ENCODE data around the gene TEX35. TPM values are rescaled to one million over a fixed set of nuclear protein-coding genes. Genes with fewer than 3 reads are reported as not detected.

The TEX35 gene
- total RNA-seq, 4 donors from 2014 or later, result not detected

DNA sequence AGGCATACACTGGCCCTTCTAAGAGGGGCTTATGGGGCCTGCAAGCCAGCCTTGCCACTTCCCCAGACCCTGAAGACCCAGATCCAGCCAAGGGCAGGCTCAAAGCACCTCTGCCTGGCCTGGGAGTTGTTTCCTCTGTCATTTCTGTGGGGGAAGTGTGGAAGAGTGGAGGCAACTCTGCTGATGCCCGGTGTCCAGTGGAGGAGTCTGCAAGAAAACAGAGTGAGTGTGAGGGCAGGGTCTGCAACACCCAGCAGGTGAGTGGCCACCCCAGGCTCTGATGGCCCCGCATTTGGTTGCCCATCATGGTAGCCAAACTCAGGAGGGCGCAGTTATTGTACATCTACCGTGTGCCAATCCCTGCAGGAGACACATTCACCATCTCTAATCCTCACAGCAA lies 24.5 kb upstream of the TEX35 start:
- no peak overlapping the region for H3K27ac ChIP-seq
- ATAC-seq, result no peak
- H3K27me3 ChIP-seq, result peaks cover 23% of the 10 kb centered on the region
- H3K4me1 ChIP-seq, result peaks cover 0 to 12% (median 0%) of the 10 kb centered on the region in 3 donors
- no peaks in the 10 kb centered on the region for H3K36me3 ChIP-seq
- H3K9me3 ChIP-seq, result no peaks in the 10 kb centered on the region
- 100% methylated on average over 2 of the region's 4 CpGs; no CpG with 5 or more reads in 1 of the 2 donors for WGBS, 2 donors (ENCODE audit: low coverage in 1 of 2)
- no peak overlapping the region for H3K4me3 ChIP-seq
- TF ChIP-seq CTCF (IDR thresholded peaks at IDR 0.05), result no peak
- TF ChIP-seq EP300 (IDR thresholded peaks at IDR 0.05), result no peak
- TF ChIP-seq POLR2AphosphoS5 (IDR thresholded peaks at IDR 0.05), result no peak
- no peak for TF ChIP-seq POLR2A (IDR thresholded peaks at IDR 0.05)

GRCh38 chr1:178489399-178489798 lies 23.5 kb upstream of the TEX35 start:
- Histone ChIP-seq H3K27ac (no peak overlapping the region), H3K9me3 (no peaks in the 10 kb centered on the region), H3K4me1 (peaks cover 0 to 12% (median 0%) of the 10 kb centered on the region in 3 donors), H3K27me3 (peaks cover 23% of the 10 kb centered on the region), H3K36me3 (no peaks in the 10 kb centered on the region), H3K4me3 (no peak overlapping the region)
- TF ChIP-seq POLR2AphosphoS5 (IDR thresholded peaks at IDR 0.05) (no peak), POLR2A (IDR thresholded peaks at IDR 0.05) (no peak), EP300 (IDR thresholded peaks at IDR 0.05) (no peak), CTCF (IDR thresholded peaks at IDR 0.05) (no peak)
- no peak for ATAC-seq
- WGBS, 2 donors (ENCODE audit: low coverage in 1 of 2), result 90 to 100% methylated on average over 3 to 4 of the region's 4 CpGs

DNA sequence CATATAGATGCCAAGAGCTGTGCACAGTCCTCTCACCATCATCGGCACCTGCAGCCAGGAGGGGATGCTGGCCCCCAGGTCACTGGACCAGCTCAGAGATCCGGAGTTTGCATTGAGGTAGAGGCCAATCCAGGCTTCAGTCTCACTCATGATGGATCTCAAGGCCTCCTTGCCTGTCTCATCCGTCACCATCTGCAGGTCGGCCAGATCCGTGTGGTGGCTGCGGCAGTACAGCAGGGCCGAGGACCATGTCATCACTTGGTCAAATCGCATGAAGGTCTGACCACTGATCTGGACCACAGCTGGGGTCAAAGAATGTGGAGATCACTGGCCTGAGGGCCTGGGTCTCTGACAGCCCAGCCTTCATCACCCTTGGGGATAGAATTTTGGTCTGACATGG lies 22.8 kb upstream of the TEX35 start:
- Histone ChIP-seq H3K4me1 (peaks cover 0 to 12% (median 0%) of the 10 kb centered on the region in 3 donors), H3K36me3 (no peaks in the 10 kb centered on the region), H3K27ac (no peak overlapping the region), H3K4me3 (no peak overlapping the region), H3K9me3 (no peaks in the 10 kb centered on the region), H3K27me3 (peaks cover 23% of the 10 kb centered on the region)
- no peak for ATAC-seq
- no peak for TF ChIP-seq POLR2AphosphoS5 (IDR thresholded peaks at IDR 0.05)
- no peak for TF ChIP-seq EP300 (IDR thresholded peaks at IDR 0.05)
- no peak for TF ChIP-seq POLR2A (IDR thresholded peaks at IDR 0.05)
- no peak for TF ChIP-seq CTCF (IDR thresholded peaks at IDR 0.05)
- WGBS, 2 donors (ENCODE audit: low coverage in 1 of 2), result 92% methylated on average over 2 of the region's 8 CpGs; no CpG with 5 or more reads in 1 of the 2 donors

DNA sequence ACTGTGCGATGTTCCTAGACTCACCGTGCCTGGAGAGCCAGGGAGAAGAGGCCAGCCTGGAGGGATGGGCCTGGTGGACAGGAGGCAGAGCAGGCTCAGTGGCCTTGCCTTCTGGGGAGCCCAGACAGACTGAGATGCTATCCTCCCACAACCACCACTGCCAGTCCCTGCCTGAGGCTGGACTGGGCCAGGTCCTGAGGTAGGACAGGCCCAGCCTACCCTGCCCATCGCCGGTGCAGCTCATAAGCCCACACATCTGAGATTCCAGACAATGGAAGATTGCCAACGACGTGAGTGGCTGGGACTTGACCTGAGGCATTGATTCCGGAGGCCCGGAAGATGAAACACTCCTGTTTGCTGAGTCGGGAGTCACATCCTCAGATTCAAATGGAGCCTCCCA lies 21.9 kb upstream of the TEX35 start:
- 100% methylated on average over 2 of the region's 9 CpGs; no CpG with 5 or more reads in 1 of the 2 donors for WGBS, 2 donors (ENCODE audit: low coverage in 1 of 2)
- no peak for ATAC-seq
- Histone ChIP-seq H3K9me3 (no peaks in the 10 kb centered on the region), H3K4me1 (peaks cover 0 to 12% (median 0%) of the 10 kb centered on the region in 3 donors), H3K27ac (no peak overlapping the region), H3K36me3 (no peaks in the 10 kb centered on the region), H3K4me3 (no peak overlapping the region), H3K27me3 (peaks cover 22% of the 10 kb centered on the region)
- TF ChIP-seq EP300 (IDR thresholded peaks at IDR 0.05), result no peak
- TF ChIP-seq POLR2AphosphoS5 (IDR thresholded peaks at IDR 0.05), result no peak
- TF ChIP-seq POLR2A (IDR thresholded peaks at IDR 0.05), result no peak
- TF ChIP-seq CTCF (IDR thresholded peaks at IDR 0.05), result no peak

GRCh38 chr1:178491721-178492120 lies 21.2 kb upstream of the TEX35 start:
- no CpG with 5 or more reads among the region's 4 CpGs for WGBS, 2 donors (ENCODE audit: low coverage in 1 of 2)
- Histone ChIP-seq H3K36me3 (no peaks in the 10 kb centered on the region), H3K27me3 (peaks cover 15% of the 10 kb centered on the region), H3K4me3 (no peak overlapping the region), H3K27ac (no peak overlapping the region), H3K9me3 (no peaks in the 10 kb centered on the region), H3K4me1 (peaks cover 0 to 6% (median 0%) of the 10 kb centered on the region in 3 donors)
- no peak for ATAC-seq
- TF ChIP-seq CTCF (IDR thresholded peaks at IDR 0.05) (no peak), POLR2AphosphoS5 (IDR thresholded peaks at IDR 0.05) (no peak), POLR2A (IDR thresholded peaks at IDR 0.05) (no peak), EP300 (IDR thresholded peaks at IDR 0.05) (no peak)
